Ecto neural progenitor cell (in vitro differentiated cells): ENCODE measurements around the gene NMNAT3.

Experiments
- DNase-seq: peaks from one replicate; pipeline ENCODE4 v3.0.0-alpha.2; 2018; ENCODE audit warnings: low spot score

Gene NMNAT3

DNA sequence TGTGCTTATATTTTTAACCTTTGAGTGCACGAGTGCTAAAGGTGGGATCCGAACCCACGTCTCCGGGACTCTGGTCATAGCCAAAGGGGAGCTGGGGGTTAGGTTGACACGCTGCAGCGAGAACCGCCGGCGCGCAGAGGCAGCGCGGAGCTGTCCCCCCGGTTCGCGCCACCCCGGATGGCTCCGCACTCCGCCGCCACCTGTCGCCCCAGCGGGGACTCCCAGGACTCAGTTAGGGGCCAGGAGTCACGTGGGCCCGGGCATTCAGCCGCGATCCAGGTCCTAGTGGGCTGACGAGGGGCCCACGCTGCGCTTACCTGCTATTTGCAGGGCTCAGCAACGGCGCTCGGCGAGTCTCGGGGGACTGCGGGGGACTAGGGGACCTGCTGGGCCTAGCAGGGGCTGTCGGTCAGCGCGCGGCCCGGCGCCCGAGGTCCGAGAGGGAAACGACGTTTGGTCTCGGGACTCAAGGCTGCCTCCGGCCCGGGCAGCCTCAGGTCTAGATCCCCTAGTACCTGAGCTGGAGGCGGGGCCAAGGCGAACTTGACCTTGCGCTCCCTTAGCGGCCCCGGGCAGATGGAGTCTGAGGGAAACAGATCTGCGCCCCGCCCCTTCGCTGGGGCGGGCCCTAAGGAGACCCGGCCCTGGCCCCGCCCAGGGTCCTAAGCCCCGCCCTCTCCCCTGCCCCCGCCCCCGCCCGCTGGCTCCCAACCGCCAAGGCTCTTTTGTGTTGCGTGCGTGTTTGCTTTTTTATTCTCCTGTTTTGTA, at the start of gene NMNAT3:
NMNAT3 (minus strand) TSS at position 585 of the 768 bp plus-strand sequence. CDS start 50,248 bp downstream, outside the sequence.
- peak; percentile 85 for DNase-seq

- no peak for DNase-seq
Measured at GRCh38 chr3:139721370-139721769, 43.6 kb upstream of the NMNAT3 start.

DNA sequence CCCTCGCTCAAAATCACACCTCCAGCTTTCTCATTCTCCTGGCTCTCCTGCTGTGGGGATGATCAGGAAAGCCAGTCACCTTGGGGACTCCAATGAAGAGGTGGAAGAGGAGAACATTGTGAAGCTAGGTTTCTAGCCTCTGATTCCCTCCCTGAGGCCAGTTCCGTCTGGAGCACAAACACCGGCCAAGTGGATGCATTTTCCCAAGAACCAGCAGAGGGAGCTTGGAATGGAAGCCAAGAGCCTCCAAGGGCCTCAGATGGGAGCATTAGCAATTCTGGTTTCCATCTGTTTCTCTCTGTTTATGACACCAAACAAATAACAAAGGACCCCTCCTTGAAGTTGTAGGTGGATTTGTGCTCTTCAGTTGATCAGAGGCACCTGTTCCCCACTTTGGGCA, 40.6 kb upstream of the NMNAT3 start:
- DNase-seq: peak; percentile 60

GRCh38 chr3:139716908-139717485, 39.2 kb upstream of the NMNAT3 start:
- no peak for DNase-seq

DNA sequence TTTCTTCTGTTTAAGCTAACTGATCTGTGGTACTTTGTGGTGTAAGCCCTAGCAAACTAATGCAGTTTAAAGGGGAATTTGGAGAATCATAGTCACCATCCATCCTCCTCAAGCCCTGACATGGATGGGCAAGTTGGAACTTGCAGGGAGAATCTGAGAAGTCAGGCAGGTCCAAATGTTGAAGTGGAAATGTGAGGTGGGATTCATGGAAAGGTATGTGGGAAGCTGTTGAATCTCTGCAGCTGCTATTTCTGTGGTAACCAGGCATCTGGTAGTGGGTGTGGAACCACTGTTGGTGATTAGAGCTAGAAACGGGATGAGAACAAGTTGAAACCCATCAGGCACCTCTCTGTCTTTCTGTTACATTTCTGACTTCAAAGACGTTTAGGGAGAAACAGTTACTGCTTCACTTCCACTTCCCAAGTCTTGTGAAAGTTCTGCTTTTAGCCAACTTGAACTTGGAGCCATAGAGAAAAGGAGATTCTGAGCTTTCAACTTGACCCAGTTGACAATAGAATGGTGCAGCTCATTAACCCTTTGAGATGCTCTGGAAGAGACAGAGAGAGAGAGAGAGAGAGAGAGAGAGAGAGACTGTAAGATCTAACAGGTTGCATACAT, 38.1 kb upstream of the NMNAT3 start:
- no peak for DNase-seq

GRCh38 chr3:139715166-139715565, 37.4 kb upstream of the NMNAT3 start:
- no peak for DNase-seq

- no peak for DNase-seq
Measured at GRCh38 chr3:139710212-139710611, 32.4 kb upstream of the NMNAT3 start.

GRCh38 chr3:139705631-139706030, 27.9 kb upstream of the NMNAT3 start:
- DNase-seq: no peak

GRCh38 chr3:139696314-139696604, 18.5 kb upstream of the NMNAT3 start:
- DNase-seq: no peak

DNA sequence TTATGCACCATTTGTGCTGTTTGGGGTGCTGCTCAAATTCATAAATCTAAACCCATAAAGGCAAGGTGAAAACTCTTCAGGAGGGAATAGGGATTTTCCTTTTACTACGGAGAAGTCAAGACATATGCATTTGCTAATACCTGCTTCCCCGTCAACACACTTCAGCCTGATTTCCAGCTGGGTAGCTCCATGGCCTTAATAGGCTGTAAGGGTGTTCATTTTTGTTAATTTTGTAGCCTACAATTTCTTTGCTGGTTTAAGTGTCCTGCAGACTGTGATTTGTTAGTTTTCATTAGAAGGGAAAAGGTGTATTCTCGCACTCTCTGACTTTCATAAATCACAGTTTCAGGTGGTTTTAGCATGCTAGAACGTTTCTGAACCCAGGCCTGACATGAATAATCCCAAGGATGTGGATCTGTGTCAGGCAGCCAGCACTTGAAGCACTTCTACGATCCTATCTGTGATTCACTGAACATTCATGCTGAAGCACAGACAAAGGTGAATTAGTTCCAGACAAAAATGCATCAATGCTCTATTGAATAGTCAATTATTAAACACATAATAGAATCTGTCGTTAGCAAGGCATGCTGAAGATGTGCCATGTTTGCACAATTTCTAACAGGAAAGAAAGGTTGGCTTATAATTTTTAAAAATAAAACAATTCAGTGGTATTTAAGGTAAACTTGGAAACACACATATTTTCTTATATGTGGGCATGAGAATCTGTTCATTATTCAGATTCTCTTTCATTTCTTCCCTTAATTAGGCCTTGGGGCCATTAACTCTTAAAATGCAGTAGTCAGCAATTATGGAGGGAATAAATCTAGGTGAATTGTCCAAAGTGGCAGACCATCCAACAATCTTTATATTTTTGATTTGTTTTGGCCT, 17.9 kb upstream of the NMNAT3 start:
- DNase-seq: no peak

DNA sequence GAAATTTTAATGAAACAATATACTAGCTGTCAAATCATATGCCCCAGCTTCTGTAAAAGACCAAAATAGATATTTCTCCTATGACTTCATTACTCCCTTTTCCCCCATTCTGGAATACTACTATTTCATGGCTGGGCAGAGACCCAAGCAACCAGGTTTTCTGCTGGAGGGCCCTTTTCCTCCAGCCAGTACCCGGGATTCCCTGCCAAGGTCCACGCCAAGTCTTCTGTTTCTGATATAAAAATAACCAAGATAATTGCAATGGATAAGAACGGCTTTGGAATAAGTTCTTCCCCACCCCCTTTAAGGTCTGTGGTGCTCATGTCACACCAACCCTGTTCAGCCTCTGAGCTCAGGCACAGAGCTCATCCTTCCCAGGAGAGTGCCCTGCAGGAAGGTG, 17.2 kb upstream of the NMNAT3 start:
- no peak for DNase-seq

DNA sequence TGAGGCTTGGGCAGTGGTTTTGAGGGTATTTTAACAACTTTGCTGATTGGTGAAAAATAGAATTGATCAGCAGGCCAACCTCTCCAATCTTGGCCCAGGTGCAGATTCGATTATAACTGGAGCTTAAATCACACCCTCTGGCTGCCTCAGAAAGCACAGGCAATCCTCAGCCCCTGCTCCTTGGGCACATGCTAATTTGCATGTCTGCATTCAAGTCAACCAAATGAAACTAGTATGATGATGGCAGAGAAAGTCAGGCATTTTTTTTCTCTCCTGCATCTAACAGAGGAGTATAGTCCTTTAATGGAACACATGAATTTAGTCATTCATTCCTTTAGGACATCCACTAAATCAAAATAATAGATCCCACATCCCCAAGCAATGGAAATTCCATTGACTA, 16.8 kb upstream of the NMNAT3 start:
- no peak for DNase-seq

DNA sequence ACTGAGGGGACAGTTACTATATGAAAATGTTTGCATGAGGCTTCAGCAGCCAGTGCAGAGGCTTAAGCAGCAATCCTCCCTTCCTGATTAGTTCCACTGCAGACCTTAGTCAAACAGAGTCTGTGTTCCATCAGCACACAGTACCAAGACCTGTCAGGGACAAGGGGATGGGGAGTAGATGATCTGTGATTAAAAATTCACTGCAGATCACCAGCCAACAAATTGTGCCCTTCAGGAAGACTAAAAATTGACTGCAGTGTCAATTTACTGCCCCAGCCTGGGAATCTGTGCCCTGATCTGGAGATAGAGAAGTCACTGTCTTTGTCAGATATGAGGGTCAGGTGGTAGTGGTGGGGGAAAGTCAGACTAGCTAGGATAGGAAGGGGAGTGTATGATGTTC, 13.8 kb upstream of the NMNAT3 start:
- no peak for DNase-seq

- no peak for DNase-seq
Measured at GRCh38 chr3:139689708-139690228, 12.0 kb upstream of the NMNAT3 start.

DNA sequence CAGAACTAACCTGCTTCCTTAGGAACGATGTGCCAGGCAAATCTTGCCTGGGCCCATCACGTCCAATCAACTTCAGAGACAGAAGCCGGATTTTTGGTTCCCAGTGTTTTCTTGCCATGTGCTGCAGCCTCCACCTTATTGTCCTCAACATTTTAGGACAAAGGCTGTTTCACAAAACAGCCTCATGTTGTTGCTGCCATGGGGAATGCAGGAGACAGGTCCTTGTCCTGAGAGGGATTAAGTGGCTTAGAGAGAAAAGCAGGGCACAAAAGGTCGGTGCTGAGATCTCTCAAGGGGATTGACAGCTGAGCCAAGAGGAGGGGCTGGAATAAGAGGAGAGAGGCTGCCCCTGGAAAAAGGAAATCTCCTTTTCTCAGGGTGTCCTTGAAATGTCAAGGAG, 11.3 kb upstream of the NMNAT3 start:
- DNase-seq: peak; percentile 70

- DNase-seq: peak; percentile 24
Measured at GRCh38 chr3:139687431-139687830, 9.7 kb upstream of the NMNAT3 start.

DNA sequence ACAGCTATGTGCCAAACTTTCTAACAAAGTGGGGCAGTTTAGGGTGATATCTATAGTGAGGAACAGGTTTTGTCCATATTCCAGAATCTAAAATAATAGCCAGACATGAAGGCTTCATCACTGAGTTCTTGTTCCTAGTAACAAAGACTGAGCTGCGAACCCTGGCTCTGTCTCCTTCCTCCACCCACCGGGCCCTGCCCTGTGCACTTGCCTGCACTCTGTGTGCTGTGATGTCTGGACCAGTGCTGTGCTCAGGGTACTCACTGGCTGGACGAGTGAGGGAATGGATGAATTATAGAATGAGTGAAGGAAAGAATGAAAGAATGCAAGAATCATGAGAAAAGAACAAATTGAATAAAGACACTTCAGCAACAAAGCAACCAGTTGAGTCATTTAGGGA, 8.9 kb upstream of the NMNAT3 start:
- no peak for DNase-seq

GRCh38 chr3:139686206-139686605, 8.4 kb upstream of the NMNAT3 start:
- DNase-seq: no peak

GRCh38 chr3:139679220-139679775, 1.5 kb upstream of the NMNAT3 start:
- no peak for DNase-seq

DNA sequence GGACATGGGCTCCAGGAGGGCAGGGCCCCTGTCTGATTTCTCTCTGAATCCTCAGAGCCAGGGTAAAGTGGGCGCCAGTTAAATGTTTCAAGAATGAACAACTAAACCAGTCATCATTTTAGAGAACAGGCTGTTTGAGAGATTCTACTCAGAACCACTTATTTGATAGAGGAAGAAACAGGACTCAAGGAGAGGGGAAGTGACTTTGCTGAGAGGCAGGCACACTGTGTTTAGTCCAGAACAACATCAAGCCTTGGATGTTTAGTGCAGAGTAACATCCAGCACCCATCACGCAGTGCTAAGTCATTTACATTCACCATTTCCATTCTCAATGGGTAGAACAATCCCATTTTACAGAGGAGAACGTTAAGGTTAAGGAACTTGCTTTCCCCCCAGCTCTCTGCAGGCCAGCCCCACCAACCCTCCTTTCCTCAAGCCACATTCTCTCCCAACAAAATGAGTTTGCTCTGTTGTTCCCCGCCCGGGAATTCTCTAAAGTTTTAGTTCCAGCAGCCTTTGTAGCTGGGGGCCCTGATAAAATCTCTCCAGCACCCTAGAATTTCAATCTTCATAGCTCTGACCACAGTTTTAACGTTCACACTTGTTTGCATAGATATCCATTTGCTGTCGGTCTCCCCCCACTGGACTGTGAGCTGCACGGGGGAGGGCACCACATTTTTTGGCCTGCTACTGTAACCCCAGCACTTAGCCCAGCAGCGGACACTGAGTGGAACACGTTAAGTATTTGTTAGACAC, 962 bp downstream of the NMNAT3 start:
- no peak for DNase-seq

GRCh38 chr3:139676108-139676507, 1.7 kb downstream of the NMNAT3 start:
- DNase-seq: no peak
